ENCODE measurements around the gene SREBF1. TPM values are rescaled to one million over a fixed set of nuclear protein-coding genes. Genes with fewer than 3 reads are reported as not detected.

The SREBF1 gene
- total and polyA plus RNA-seq, 12 donors: 9.0 to 61.2 (median 20.1) TPM

- Histone ChIP-seq H3K27ac (no peak overlapping the region), H3K4me1 (peaks cover 0 to 44% (median 19%) of the 10 kb centered on the region in 9 donors), H3K9me3 (no peaks in the 10 kb centered on the region), H3K36me3 (peaks cover 0 to 43% (median 0%) of the 10 kb centered on the region in 9 donors), H3K4me3 (no peak overlapping the region), H3K27me3 (no peaks in the 10 kb centered on the region)
- intact Hi-C loops (cut with DNase I): no loop called here
- ATAC-seq: no peak
- TF ChIP-seq CTCF (IDR thresholded peaks at IDR 0.05): no peak
- 96% methylated on average over 3 of the region's 3 CpGs for WGBS, 2 donors
- DNase-seq: no peak
Observed at GRCh38 chr17:17804007-17804406, 32.8 kb downstream of the SREBF1 start.

- intact Hi-C loops (cut with DNase I): no loop called here
- H3K4me1 ChIP-seq: peaks cover 0 to 43% (median 19%) of the 10 kb centered on the region in 9 donors
- ATAC-seq: no peak
- H3K4me3 ChIP-seq: no peak overlapping the region
- TF ChIP-seq CTCF (IDR thresholded peaks at IDR 0.05): no peak
- peaks cover 0 to 58% (median 0%) of the 10 kb centered on the region in 9 donors for H3K36me3 ChIP-seq
- no peaks in the 10 kb centered on the region for H3K9me3 ChIP-seq
- H3K27me3 ChIP-seq: no peaks in the 10 kb centered on the region
- H3K27ac ChIP-seq: no peak overlapping the region
- DNase-seq: no peak
- WGBS, 2 donors: 91 to 92% methylated on average over 13 of the region's 13 CpGs
Observed at GRCh38 chr17:17801800-17802481, 34.8 kb downstream of the SREBF1 start.

GRCh38 chr17:17800504-17801021 is 36.2 kb downstream of the SREBF1 start:
- peaks cover 0 to 29% (median 8%) of the 10 kb centered on the region in 9 donors for H3K4me1 ChIP-seq
- intact Hi-C loops (cut with DNase I): no loop called here
- WGBS, 2 donors: 88 to 89% methylated on average over 12 of the region's 12 CpGs
- ATAC-seq: peak in 5 of 8 donors; percentile 13 to 50 (median 23)
- TF ChIP-seq CTCF (IDR thresholded peaks at IDR 0.05): no peak
- peaks cover 0 to 69% (median 12%) of the 10 kb centered on the region in 9 donors for H3K36me3 ChIP-seq
- no peak overlapping the region for H3K4me3 ChIP-seq
- no peaks in the 10 kb centered on the region for H3K27me3 ChIP-seq
- peak overlapping the region in 1 of 10 donors; percentile 5 for H3K27ac ChIP-seq
- DNase-seq: no peak
- H3K9me3 ChIP-seq: no peaks in the 10 kb centered on the region

- Histone ChIP-seq H3K4me1 (peaks cover 0 to 33% (median 10%) of the 10 kb centered on the region in 9 donors), H3K27me3 (no peaks in the 10 kb centered on the region), H3K4me3 (no peak overlapping the region), H3K9me3 (no peaks in the 10 kb centered on the region), H3K27ac (no peak overlapping the region), H3K36me3 (peaks cover 0 to 73% (median 19%) of the 10 kb centered on the region in 9 donors)
- no peak for TF ChIP-seq CTCF (IDR thresholded peaks at IDR 0.05)
- ATAC-seq (no peak), DNase-seq (no peak)
- intact Hi-C loops (cut with DNase I): loop anchor here in 1 of 10 donors (5.0 kb wide), 1 partner anchor 116 kb away; the partner anchor contains the start of gene RAI1
- WGBS, 2 donors: 91 to 93% methylated on average over 16 of the region's 16 CpGs
Observed at GRCh38 chr17:17798573-17799255, 38.1 kb downstream of the SREBF1 start.

All from heart right ventricle (tissue), 16 donors.